B cell (primary cell): ENCODE data around the gene CALCOCO1. TPM values are rescaled to one million over a fixed set of nuclear protein-coding genes. Genes with fewer than 3 reads are reported as not detected.
A peak's percentile ranks its signal among the peaks of the same experiment; 100 is the strongest.

Experiments
- ATAC-seq: fragments of 200-7000 bp; cut with Tn5 transposase; one replicate; pipeline ENCODE4 v1.10.0; 2021; ENCODE audit warnings: low read depth, mild to moderate bottlenecking, moderate number of reproducible peaks, moderate library complexity
- CTCF ChIA-PET: fragments of 350-600 bp; sonication (Branson Sonifier 250); formaldehyde crosslinking; loops from one replicate; lab custom pipeline; 2021; ENCODE audit warnings: antibody characterized with exemption, inconsistent platforms; lab: Charles Lee
- POLR2A ChIA-PET: fragments of 350-600 bp; sonication (Branson Sonifier 250); formaldehyde crosslinking; loops from one replicate; lab custom pipeline; 2021; ENCODE audit warnings: antibody characterized with exemption; lab: Charles Lee
- DNase-seq: peaks from one replicate; pipeline ENCODE4 v3.0.0; 2013
- H2AFZ ChIP-seq: 2 replicates; pipeline ENCODE4 v1.6.1; 2012; ENCODE audit warnings: mild to moderate bottlenecking, low read depth, low read length; ENCODE audit not compliant: insufficient read depth, poor library complexity, severe bottlenecking
- H3K27ac ChIP-seq, 2 donors: 1 replicate in 1 of 2; 2 replicates in 1 of 2; pipeline ENCODE4 v1.5.1; 2012 to 2013; ENCODE audit warnings: low read length in 2 of 2, mild to moderate bottlenecking in 2 of 2, moderate library complexity in 1 of 2
- H3K27me3 ChIP-seq, 4 experiments: fragments of 200-600 bp in 1 of 4; sonication (generic) in 1 of 4; replicated peaks in 1 of 4; 1 replicate in 2 of 4; 2 replicates in 2 of 4; pipeline versions ENCODE4 v1.6.1 to v1.7.0; 2013 to 2016; ENCODE audit warnings: low read length in 3 of 4, mild to moderate bottlenecking in 2 of 4, mixed read lengths in 1 of 4, moderate library complexity in 1 of 4; ENCODE audit not compliant: insufficient read depth in 4 of 4, control insufficient read depth in 3 of 4; ENCODE audit errors: control extremely low read depth in 1 of 4
- H3K36me3 ChIP-seq, 2 experiments: replicated peaks in 1 of 2; 1 replicate in 1 of 2; 2 replicates in 1 of 2; pipeline versions ENCODE4 v1.6.1 to v1.7.1; 2013; ENCODE audit warnings: low read length in 1 of 2; ENCODE audit not compliant: insufficient read depth in 2 of 2, control insufficient read depth in 1 of 2; ENCODE audit errors: control extremely low read depth in 1 of 2, extremely low read depth in 1 of 2
- H3K4me1 ChIP-seq, 2 donors: fragments of 200-600 bp in 1 of 2; sonication (generic) in 1 of 2; 1 replicate in 1 of 2; 2 replicates in 1 of 2; pipeline versions ENCODE4 v1.5.1 to v1.6.1; 2013 to 2017; ENCODE audit warnings: low read length in 2 of 2; ENCODE audit not compliant: control insufficient read depth in 2 of 2, insufficient read depth in 2 of 2
- H3K4me2 ChIP-seq: replicated peaks from 2 replicates; pipeline ENCODE3; 2012; ENCODE audit warnings: mild to moderate bottlenecking, low read depth, low read length; ENCODE audit not compliant: poor library complexity, severe bottlenecking
- H3K4me3 ChIP-seq, 5 experiments: fragments of 200-600 bp in 1 of 5; sonication (generic) in 1 of 5; 1 replicate in 3 of 5; 2 replicates in 2 of 5; pipeline versions ENCODE4 v1.5.1 to v1.7.0; 2011 to 2016; ENCODE audit warnings: low read length in 4 of 5, mild to moderate bottlenecking in 4 of 5, low read depth in 2 of 5, control low read depth in 1 of 5, moderate library complexity in 1 of 5; ENCODE audit not compliant: insufficient read depth in 1 of 5; ENCODE audit errors: control extremely low read depth in 1 of 5, extremely low read depth in 1 of 5
- H3K79me2 ChIP-seq: fragments of 200-600 bp; sonication (generic); one replicate; pipeline ENCODE4 v1.6.0; 2016; ENCODE audit warnings: low read length; ENCODE audit not compliant: control insufficient read depth, insufficient read depth
- H3K9ac ChIP-seq: fragments of 200-600 bp; sonication (generic); 2 replicates; pipeline ENCODE4 v1.6.1; 2017; ENCODE audit warnings: mild to moderate bottlenecking, low read length, moderate library complexity
- H3K9me3 ChIP-seq, 3 donors: one replicate each; pipeline versions ENCODE4 v1.6.1 to v1.7.1; 2013; ENCODE audit warnings: low read length in 2 of 3; ENCODE audit not compliant: control insufficient read depth in 2 of 3, insufficient read depth in 1 of 3; ENCODE audit errors: control extremely low read depth in 1 of 3
- H4K20me1 ChIP-seq: 2 replicates; pipeline ENCODE4 v1.6.0; 2012; ENCODE audit warnings: mild to moderate bottlenecking, low read length; ENCODE audit not compliant: insufficient read depth, control insufficient read depth, poor library complexity, severe bottlenecking
- H3K27ac Mint-ChIP-seq: one replicate; pipeline ENCODE4 v1.8.0; 2021; ENCODE audit warnings: mixed read lengths
- H3K27me3 Mint-ChIP-seq: one replicate; pipeline ENCODE4 v1.8.0; 2021; ENCODE audit warnings: mixed read lengths
- H3K4me1 Mint-ChIP-seq: one replicate; pipeline ENCODE4 v1.8.0; 2021; ENCODE audit warnings: mixed read lengths
- H3K4me3 Mint-ChIP-seq: one replicate; pipeline ENCODE4 v1.8.0; 2021; ENCODE audit warnings: mixed read lengths
- H3K9me3 Mint-ChIP-seq: one replicate; pipeline ENCODE4 v1.8.0; 2022; ENCODE audit warnings: mixed read lengths; ENCODE audit not compliant: insufficient read depth
- EZH2 ChIP-seq: IDR thresholded peaks from 2 replicates; pipeline ENCODE4 v1.6.1; 2012; ENCODE audit warnings: borderline replicate concordance, low read depth, mild to moderate bottlenecking, moderate library complexity, low read length; ENCODE audit not compliant: insufficient read depth, poor library complexity, severe bottlenecking
- whole genome bisulfite sequencing: methylation state at CpG from one replicate; pipeline ENCODE4 v1.1.5; 2013; ENCODE audit warnings: missing lambda C conversion rate; ENCODE audit not compliant: insufficient coverage; 5-methylcytosine and 5-hydroxymethylcytosine counted together
- intact Hi-C: fragments of 100-400 bp; cut with micrococcal nuclease; formaldehyde crosslinking; loops from one replicate; pipeline ENCODE4 v1.10.0; 2022
- polyA plus RNA-seq: library from polyadenylated mRNA; depleted of rRNA; stranded (reverse); fragments of >200 nt; gene quantifications from 2 replicates; pipeline ENCODE4 v1.2.3, GENCODE V29; 2012
- total RNA-seq, 2 donors: library from RNA; stranded (reverse); fragments of 120-200 nt in 1 of 2; gene quantifications; 1 replicate in 1 of 2; 2 replicates in 1 of 2; pipeline versions ENCODE4 v1.2.3 to v1.2.4, GENCODE V29; 2013 to 2022
- TF ChIP-seq, protein P1 (sequence below): fragments of 200-600 bp; IDR thresholded peaks from one replicate; pipeline ENCODE4 v1.8.0; 2022; ENCODE audit warnings: antibody characterized with exemption, mild to moderate bottlenecking

CALCOCO1 gene
- total and polyA plus RNA-seq, 2 donors (not counting 1 experiment from before 2014, with no cell fraction given), result 169 to 179 TPM

DNA sequence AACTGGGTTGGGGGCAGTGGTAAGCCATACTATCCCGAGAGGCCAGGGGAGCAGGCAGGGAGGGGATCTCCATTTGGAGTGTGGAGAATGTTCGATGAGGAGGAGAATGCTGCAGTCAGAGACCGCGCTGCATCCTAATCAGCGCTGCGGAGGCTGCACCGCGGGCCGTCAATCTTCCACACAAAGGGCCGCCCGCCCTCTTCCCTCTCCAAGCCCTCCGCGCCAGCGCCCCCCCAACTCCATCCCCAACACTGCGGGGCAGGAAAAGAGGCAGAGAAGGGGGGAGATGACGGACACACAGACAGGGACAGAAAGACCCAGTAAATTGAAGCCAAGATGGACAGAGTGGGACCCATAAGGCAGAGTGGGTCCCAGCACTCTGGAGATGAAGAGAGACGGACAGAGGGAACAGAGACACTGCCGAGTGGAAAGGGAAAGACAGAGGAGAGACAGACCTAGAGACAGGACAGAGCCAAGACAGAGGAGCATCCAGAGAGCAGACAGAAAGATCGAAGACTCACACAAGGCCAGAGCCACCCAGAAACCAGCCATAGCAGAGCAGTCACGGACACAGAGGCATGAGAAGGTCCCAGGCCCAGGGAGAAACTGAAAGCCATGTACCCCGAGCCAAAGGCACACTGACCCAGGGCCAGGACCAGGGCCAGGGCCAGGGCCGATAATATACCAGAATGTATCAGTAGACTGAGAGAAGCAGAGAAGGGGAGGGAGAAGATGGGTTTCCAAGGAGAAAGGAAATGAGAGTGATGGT lies 21.0 kb upstream of the CALCOCO1 start:
- peaks cover 0 to 52% (median 35%) of the 10 kb centered on the region in 4 experiments for H3K27me3 ChIP-seq
- Mint-ChIP-seq H3K27ac (no peak overlapping the region), H3K27me3 (peaks cover 37% of the 10 kb centered on the region), H3K9me3 (no peaks in the 10 kb centered on the region), H3K4me3 (no peak overlapping the region), H3K4me1 (peaks cover 16% of the 10 kb centered on the region)
- CTCF ChIA-PET, result interaction anchor here (1.2 to 12.0 kb wide), 8 partner anchors 6 to 467 kb away, joined by 5 to 254 read pairs (median 167); partner anchors contain the start of genes ATP5MC2, CALCOCO1 and CISTR
- 72% methylated on average over 9 of the region's 22 CpGs for whole genome bisulfite sequencing
- H3K79me2 ChIP-seq, result no peaks in the 10 kb centered on the region
- intact Hi-C loops, result no loop called here
- no peaks in the 10 kb centered on the region for H4K20me1 ChIP-seq
- no peak overlapping the region for H3K4me3 ChIP-seq
- ATAC-seq (no peak), DNase-seq (peak; percentile 17)
- peaks cover 45 to 57% of the 10 kb centered on the region in 2 donors for H3K4me1 ChIP-seq
- H3K4me2 ChIP-seq, result no peak overlapping the region
- no peak overlapping the region for H3K9ac ChIP-seq
- no peak overlapping the region for H2AFZ ChIP-seq
- no peak for TF ChIP-seq EZH2
- TF ChIP-seq, protein P1, sequence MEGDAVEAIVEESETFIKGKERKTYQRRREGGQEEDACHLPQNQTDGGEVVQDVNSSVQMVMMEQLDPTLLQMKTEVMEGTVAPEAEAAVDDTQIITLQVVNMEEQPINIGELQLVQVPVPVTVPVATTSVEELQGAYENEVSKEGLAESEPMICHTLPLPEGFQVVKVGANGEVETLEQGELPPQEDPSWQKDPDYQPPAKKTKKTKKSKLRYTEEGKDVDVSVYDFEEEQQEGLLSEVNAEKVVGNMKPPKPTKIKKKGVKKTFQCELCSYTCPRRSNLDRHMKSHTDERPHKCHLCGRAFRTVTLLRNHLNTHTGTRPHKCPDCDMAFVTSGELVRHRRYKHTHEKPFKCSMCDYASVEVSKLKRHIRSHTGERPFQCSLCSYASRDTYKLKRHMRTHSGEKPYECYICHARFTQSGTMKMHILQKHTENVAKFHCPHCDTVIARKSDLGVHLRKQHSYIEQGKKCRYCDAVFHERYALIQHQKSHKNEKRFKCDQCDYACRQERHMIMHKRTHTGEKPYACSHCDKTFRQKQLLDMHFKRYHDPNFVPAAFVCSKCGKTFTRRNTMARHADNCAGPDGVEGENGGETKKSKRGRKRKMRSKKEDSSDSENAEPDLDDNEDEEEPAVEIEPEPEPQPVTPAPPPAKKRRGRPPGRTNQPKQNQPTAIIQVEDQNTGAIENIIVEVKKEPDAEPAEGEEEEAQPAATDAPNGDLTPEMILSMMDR, result no peak
- H3K9me3 ChIP-seq, result peaks cover 0 to 2% (median 0%) of the 10 kb centered on the region in 3 donors
- H3K27ac ChIP-seq, result no peak overlapping the region
- POLR2A ChIA-PET, result no interaction called here
- no peaks in the 10 kb centered on the region for H3K36me3 ChIP-seq

DNA sequence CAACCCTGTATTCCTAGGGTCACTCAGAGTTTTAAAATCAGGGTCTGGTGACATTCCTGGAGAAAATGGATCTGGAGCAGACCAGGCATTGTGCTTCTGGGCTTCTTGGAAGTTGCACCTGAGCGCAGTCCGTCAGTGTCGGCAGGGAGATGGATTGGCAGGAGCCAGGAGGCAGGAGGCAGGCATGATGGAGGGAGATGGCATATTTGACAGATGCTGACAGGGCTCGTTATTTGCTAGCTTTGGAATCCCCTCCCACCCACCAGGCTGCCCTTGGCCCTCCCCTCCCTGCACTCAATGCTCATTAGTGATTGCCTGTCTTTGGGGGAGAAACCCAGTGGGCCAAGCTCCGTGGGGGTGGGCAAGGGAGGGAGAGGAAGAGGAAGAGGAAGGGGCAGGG lies 19.8 kb upstream of the CALCOCO1 start:
- Mint-ChIP-seq H3K4me3 (peak overlapping the region; percentile 63), H3K4me1 (peaks cover 16% of the 10 kb centered on the region), H3K27me3 (peaks cover 49% of the 10 kb centered on the region), H3K27ac (peak overlapping the region; percentile 62), H3K9me3 (no peaks in the 10 kb centered on the region)
- Histone ChIP-seq H4K20me1 (no peaks in the 10 kb centered on the region), H2AFZ (no peak overlapping the region), H3K36me3 (no peaks in the 10 kb centered on the region), H3K4me3 (no peak overlapping the region), H3K27me3 (peaks cover 0 to 64% (median 44%) of the 10 kb centered on the region in 4 experiments), H3K4me2 (peak overlapping the region; percentile 54), H3K79me2 (no peaks in the 10 kb centered on the region), H3K9me3 (peaks cover 0 to 4% (median 0%) of the 10 kb centered on the region in 3 donors), H3K9ac (no peak overlapping the region), H3K27ac (no peak overlapping the region), H3K4me1 (peaks cover 37 to 48% of the 10 kb centered on the region in 2 donors)
- ChIA-PET CTCF (interaction anchor here (1.0 to 11.2 kb wide), 16 partner anchors 7 to 469 kb away, joined by 3 to 254 read pairs (median 16); partner anchors contain the start of genes ATP5MC2, CALCOCO1, CISTR and SMUG1), POLR2A (no interaction called here)
- DNase-seq, result no peak
- 36% methylated on average over 4 of the region's 5 CpGs for WGBS
- no peak for TF ChIP-seq EZH2
- TF ChIP-seq, protein P1, result no peak
- no peak for ATAC-seq
- intact Hi-C loops, result loop anchor here (2.0 kb wide), 2 partner anchors 20 to 204 kb away; partner anchors contain the start of gene CALCOCO1
